WTC11 (cell line): ENCODE data around the gene PEX1. TPM values are rescaled to one million over a fixed set of nuclear protein-coding genes. Genes with fewer than 3 reads are reported as not detected.

Experiments
- ATAC-seq: fragments of 200-7000 bp; cut with Tn5 transposase; 2 replicates; pipeline ENCODE4 v1.10.0; 2021; ENCODE audit warnings: mild to moderate bottlenecking, moderate library complexity
- CTCF ChIA-PET: fragments of 300-600 bp; sonication (Branson Sonifier 250); formaldehyde crosslinking; loops from one replicate; lab custom pipeline; 2021; ENCODE audit warnings: antibody characterized with exemption; lab: Charles Lee
- POLR2A ChIA-PET: fragments of 350-600 bp; sonication (Branson Sonifier 250); formaldehyde crosslinking; loops from one replicate; lab custom pipeline; 2021; ENCODE audit warnings: antibody characterized with exemption; lab: Charles Lee
- DNase-seq: peaks from one replicate; pipeline ENCODE4 v3.0.0; 2021; ENCODE audit warnings: low spot score
- H3K27ac Mint-ChIP-seq: 2 replicates; pipeline ENCODE4 v1.8.0; 2021; ENCODE audit warnings: mixed read lengths
- H3K27me3 Mint-ChIP-seq: 2 replicates; pipeline ENCODE4 v1.8.0; 2021; ENCODE audit warnings: low read depth, mild to moderate bottlenecking, moderate library complexity, mixed read lengths
- H3K36me3 Mint-ChIP-seq: 2 replicates; pipeline ENCODE4 v1.8.0; 2021; ENCODE audit warnings: mixed read lengths
- H3K4me1 Mint-ChIP-seq: 2 replicates; pipeline ENCODE4 v1.8.0; 2022; ENCODE audit warnings: mixed read lengths
- H3K4me3 Mint-ChIP-seq: 2 replicates; pipeline ENCODE4 v1.8.0; 2021; ENCODE audit warnings: mild to moderate bottlenecking, moderate library complexity, mixed read lengths
- H3K9me3 Mint-ChIP-seq: 2 replicates; pipeline ENCODE4 v1.8.0; 2021; ENCODE audit warnings: mixed read lengths
- ATF3 ChIP-seq: sonication (generic); formaldehyde crosslinking; conservative IDR thresholded peaks from 2 replicates; pipeline ENCODE4 v1.8.1; 2022; ENCODE audit warnings: mild to moderate bottlenecking, missing genetic modification reagents
- CREM ChIP-seq: sonication (generic); formaldehyde crosslinking; IDR thresholded peaks from 2 replicates; pipeline ENCODE4 v1.8.1; 2022; ENCODE audit warnings: mild to moderate bottlenecking, missing genetic modification reagents, moderate library complexity
- CTCF ChIP-seq: fragments of 200-600 bp; IDR thresholded peaks from 2 replicates; pipeline ENCODE4 v1.8.0; 2022; ENCODE audit warnings: antibody characterized with exemption
- E2F1 ChIP-seq: sonication (generic); formaldehyde crosslinking; IDR thresholded peaks from 2 replicates; pipeline ENCODE4 v1.8.0; 2022; ENCODE audit warnings: mild to moderate bottlenecking, missing genetic modification reagents
- FOXJ3 ChIP-seq: sonication (generic); formaldehyde crosslinking; IDR thresholded peaks from 2 replicates; pipeline ENCODE4 v1.9.0; 2021; ENCODE audit warnings: missing genetic modification reagents, mild to moderate bottlenecking, borderline replicate concordance
- GTF2I ChIP-seq: fragments of 250-450 bp; sonication (Bioruptor Pico); conservative IDR thresholded peaks from 2 replicates; pipeline ENCODE4 v1.4.0; 2021; ENCODE audit warnings: mild to moderate bottlenecking
- NFATC4 ChIP-seq: fragments of 250-450 bp; sonication (Bioruptor Pico); IDR thresholded peaks from 2 replicates; pipeline ENCODE4 v1.9.0; 2021; ENCODE audit warnings: mild to moderate bottlenecking
- NFYB ChIP-seq: sonication (generic); formaldehyde crosslinking; conservative IDR thresholded peaks from 2 replicates; pipeline ENCODE4 v1.8.0; 2022; ENCODE audit warnings: low read depth, missing genetic modification reagents
- SMAD4 ChIP-seq: sonication (generic); formaldehyde crosslinking; IDR thresholded peaks from 2 replicates; pipeline ENCODE4 v1.8.0; 2022; ENCODE audit warnings: mild to moderate bottlenecking, missing genetic modification reagents
- SP1 ChIP-seq: sonication (generic); formaldehyde crosslinking; conservative IDR thresholded peaks from 2 replicates; pipeline ENCODE4 v1.8.1; 2022; ENCODE audit warnings: missing genetic modification reagents
- STAT6 ChIP-seq: sonication (generic); formaldehyde crosslinking; conservative IDR thresholded peaks from 2 replicates; pipeline ENCODE4 v1.8.1; 2023; ENCODE audit warnings: mild to moderate bottlenecking, low read depth, missing genetic modification reagents, moderate library complexity
- ZNF138 ChIP-seq: sonication (generic); formaldehyde crosslinking; conservative IDR thresholded peaks from 2 replicates; pipeline ENCODE4 v1.8.1; 2022; ENCODE audit warnings: mild to moderate bottlenecking, moderate library complexity, missing genetic modification reagents
- ZNF317 ChIP-seq: sonication (generic); formaldehyde crosslinking; IDR thresholded peaks from 2 replicates; pipeline ENCODE4 v1.8.1; 2023; ENCODE audit warnings: low read depth, mild to moderate bottlenecking, moderate library complexity, missing genetic modification reagents, borderline replicate concordance
- ZNF416 ChIP-seq: fragments of 250-450 bp; sonication (Bioruptor Pico); IDR thresholded peaks from 2 replicates; pipeline ENCODE4 v1.9.0; 2021; ENCODE audit warnings: mild to moderate bottlenecking, inconsistent platforms
- ZNF532 ChIP-seq: fragments of 250-450 bp; sonication (Bioruptor Pico); IDR thresholded peaks from 2 replicates; pipeline ENCODE4 v1.9.0; 2021; ENCODE audit warnings: mild to moderate bottlenecking, borderline replicate concordance
- ZNF671 ChIP-seq: fragments of 250-450 bp; sonication (Bioruptor Pico); IDR thresholded peaks from 2 replicates; pipeline ENCODE4 v1.8.0; 2021; ENCODE audit warnings: mild to moderate bottlenecking
- total RNA-seq: library from RNA; stranded (reverse); gene quantifications from 3 replicates; pipeline ENCODE4 v1.2.3, GENCODE V29; 2021

PEX1 gene
- total RNA-seq, 1 experiment from 2014 or later = 24.9 TPM

- Mint-ChIP-seq H3K9me3 (no peaks in the 10 kb centered on the region), H3K27ac (no peak overlapping the region), H3K4me3 (no peak overlapping the region)
- POLR2A ChIA-PET = no interaction called here
- TF ChIP-seq SP1 = no peak
- TF ChIP-seq FOXJ3 = no peak
- no peak for TF ChIP-seq ZNF317 (CRISPR knock-in tag)
- TF ChIP-seq, all 79 proteins: peak for 0
- DNase-seq = no peak
- Mint-ChIP-seq H3K27me3 (no peaks in the 10 kb centered on the region), H3K36me3 (peaks cover 50% of the 10 kb centered on the region), H3K4me1 (0 out of 2 replicates have a peak, but pooled peaks cover 1% of the 10 kb centered on the region)
- CTCF ChIA-PET = no interaction called here
- no peak for ATAC-seq
Observed at GRCh38 chr7:92456236-92456635, 72.1 kb downstream of the PEX1 start.

- CTCF ChIA-PET = no interaction called here
- ATAC-seq (no peak), DNase-seq (no peak)
- TF ChIP-seq NFYB (CRISPR knock-in tag) = no peak
- TF ChIP-seq NFATC4 = no peak
- no peak for TF ChIP-seq GTF2I (CRISPR knock-in tag)
- TF ChIP-seq STAT6 (CRISPR knock-in tag) = no peak
- TF ChIP-seq ZNF138 (CRISPR knock-in tag) = no peak
- TF ChIP-seq ZNF671 (CRISPR knock-in tag) = no peak
- TF ChIP-seq ZNF532 (CRISPR knock-in tag) = no peak
- no peak for TF ChIP-seq CREM (CRISPR knock-in tag)
- no peak for TF ChIP-seq CTCF
- no peak for TF ChIP-seq ATF3
- TF ChIP-seq ZNF416 (CRISPR knock-in tag) = no peak
- no peak for TF ChIP-seq E2F1 (CRISPR knock-in tag)
- TF ChIP-seq SMAD4 = no peak
- Mint-ChIP-seq H3K4me1 (peaks cover 7% of the 10 kb centered on the region), H3K27ac (no peak overlapping the region), H3K36me3 (peaks cover 66% of the 10 kb centered on the region), H3K4me3 (no peak overlapping the region), H3K9me3 (no peaks in the 10 kb centered on the region), H3K27me3 (no peaks in the 10 kb centered on the region)
- POLR2A ChIA-PET = no interaction called here
Observed at GRCh38 chr7:92451645-92452044, 76.7 kb downstream of the PEX1 start.
